PC-3 (cell line): ENCODE results near the gene CTTNBP2NL. TPM values are rescaled to one million over a fixed set of nuclear protein-coding genes. Genes with fewer than 3 reads are reported as not detected.
"Not testable (repeated sequence)": the region's sequence is repeated elsewhere in the genome, so short reads cannot be mapped to it uniquely, and the experiment has no call there.

ENCODE experiments used
- ATAC-seq: fragments of 200-7000 bp; cut with Tn5 transposase; 2 replicates; pipeline ENCODE4 v1.9.1; 2020; ENCODE audit warnings: mild to moderate bottlenecking, moderate library complexity
- BruUV-seq: library from RNA; stranded (reverse); fragments of 400-500 nt; replicated peaks from 2 replicates; lab custom pipeline; 2021; lab: Mats Ljungman, UMichigan
- CTCF ChIA-PET: fragments of 300-600 bp; sonication (Branson Sonifier 250); formaldehyde crosslinking; loops from one replicate; lab custom pipeline; 2022; ENCODE audit warnings: antibody characterized with exemption; lab: Charles Lee
- POLR2A ChIA-PET: fragments of 300-600 bp; sonication (Branson Sonifier 250); formaldehyde crosslinking; loops from one replicate; lab custom pipeline; 2022; ENCODE audit warnings: antibody characterized with exemption; ENCODE audit not compliant: unreplicated experiment; lab: Charles Lee
- DNase-seq: peaks from one replicate; pipeline ENCODE4 v3.0.0-alpha.2; 2015
- H2AFZ ChIP-seq: fragments of 300-600 bp; sonication (generic); 2 replicates; pipeline ENCODE4 v1.6.0; 2016; ENCODE audit warnings: antibody characterized with exemption, low read length
- H3F3A ChIP-seq: fragments of 300-600 bp; sonication (generic); one replicate; pipeline ENCODE4 v1.6.0; 2017; ENCODE audit warnings: antibody characterized with exemption, low read length, control low read depth, mild to moderate bottlenecking; ENCODE audit not compliant: unreplicated experiment
- H3K27ac ChIP-seq: fragments of 300-600 bp; sonication (generic); 2 replicates; pipeline ENCODE4 v1.5.1; 2016; ENCODE audit warnings: mild to moderate bottlenecking, low read length
- H3K27me3 ChIP-seq: fragments of 300-600 bp; sonication (generic); 2 replicates; pipeline ENCODE4 v1.6.1; 2016; ENCODE audit warnings: low read length, mixed read lengths
- H3K36me3 ChIP-seq: fragments of 300-600 bp; sonication (generic); 2 replicates; pipeline ENCODE4 v1.6.1; 2016; ENCODE audit warnings: low read depth, mixed run types, low read length, mixed read lengths
- H3K4me1 ChIP-seq: fragments of 300-600 bp; sonication (generic); 2 replicates; pipeline ENCODE4 v1.5.1; 2016; ENCODE audit warnings: low read length; ENCODE audit not compliant: insufficient read depth
- H3K4me2 ChIP-seq: fragments of 300-600 bp; sonication (generic); 2 replicates; pipeline ENCODE4 v1.6.0; 2016; ENCODE audit warnings: low read length
- H3K4me3 ChIP-seq: fragments of 300-600 bp; sonication (generic); 2 replicates; pipeline ENCODE4 v1.5.1; 2016; ENCODE audit warnings: mild to moderate bottlenecking, low read length, mixed read lengths
- H3K79me2 ChIP-seq: fragments of 300-600 bp; sonication (generic); 2 replicates; pipeline ENCODE4 v1.6.1; 2017; ENCODE audit warnings: low read length, mixed read lengths
- H3K9ac ChIP-seq: fragments of 300-600 bp; sonication (generic); 2 replicates; pipeline ENCODE4 v1.6.0; 2016; ENCODE audit warnings: mild to moderate bottlenecking, low read length
- H3K9me2 ChIP-seq: fragments of 300-600 bp; sonication (generic); replicated peaks from 2 replicates; pipeline ENCODE4 v1.6.1; 2016; ENCODE audit warnings: mixed run types, low read length, mixed read lengths
- H3K9me3 ChIP-seq: fragments of 300-600 bp; sonication (generic); 2 replicates; pipeline ENCODE4 v1.6.1; 2016; ENCODE audit warnings: low read length, mixed read lengths
- H4K20me1 ChIP-seq: fragments of 300-600 bp; sonication (generic); 2 replicates; pipeline ENCODE4 v1.6.1; 2016; ENCODE audit warnings: low read length, mixed read lengths
- CTCF ChIP-seq: fragments of 300-600 bp; sonication (generic); conservative IDR thresholded peaks from 2 replicates; pipeline ENCODE4 v1.5.1; 2017; ENCODE audit warnings: antibody characterized with exemption, low read depth, mild to moderate bottlenecking, low read length
- EZH2 ChIP-seq: fragments of 300-600 bp; sonication (generic); IDR thresholded peaks from one replicate; pipeline ENCODE4 v1.6.1; 2017; ENCODE audit warnings: antibody characterized with exemption, mild to moderate bottlenecking, low read length; ENCODE audit not compliant: unreplicated experiment
- EZH2phosphoT487 ChIP-seq: fragments of 300-600 bp; sonication (generic); IDR thresholded peaks from 2 replicates; pipeline ENCODE4 v1.6.1; 2018; ENCODE audit warnings: mild to moderate bottlenecking, antibody characterized with exemption, low read length, borderline replicate concordance
- intact Hi-C: fragments of 100-400 bp; cut with micrococcal nuclease; formaldehyde crosslinking; loops from 2 replicates; pipeline ENCODE4 v1.9.0; 2023
- total RNA-seq: library from RNA; depleted of rRNA; stranded (reverse); fragments of >200 nt; gene quantifications from 2 replicates; pipeline ENCODE4 v1.2.3, GENCODE V29; 2014

Gene CTTNBP2NL
- total RNA-seq, 1 experiment from 2014 or later, result 9.8 TPM

GRCh38 chr1:112388436-112388835, 7.6 kb upstream of the CTTNBP2NL start:
- no peak for TF ChIP-seq CTCF
- no peak for TF ChIP-seq EZH2
- TF ChIP-seq EZH2phosphoT487, result no peak
- no TSS peak for BruUV-seq
- no peak overlapping the region for H3K4me2 ChIP-seq
- H3K9ac ChIP-seq, result no peak overlapping the region
- H3K79me2 ChIP-seq, result no peaks in the 10 kb centered on the region
- POLR2A ChIA-PET, result no interaction called here
- no peaks in the 10 kb centered on the region for H3K9me2 ChIP-seq
- no peak for ATAC-seq
- CTCF ChIA-PET, result interaction anchor here (0.6 kb wide), 2 partner anchors 114 to 255 kb away, joined by 3 to 4 read pairs; no protein-coding TSS in a partner anchor
- peaks cover 10% of the 10 kb centered on the region for H3K4me1 ChIP-seq
- no peaks in the 10 kb centered on the region for H3K36me3 ChIP-seq
- H3K4me3 ChIP-seq, result no peak overlapping the region
- H3K27ac ChIP-seq, result no peak overlapping the region
- H3F3A ChIP-seq, result no peaks in the 10 kb centered on the region
- DNase-seq, result no peak
- intact Hi-C loops, result no loop called here
- no peaks in the 10 kb centered on the region for H3K27me3 ChIP-seq
- H2AFZ ChIP-seq, result no peak overlapping the region
- no peaks in the 10 kb centered on the region for H3K9me3 ChIP-seq
- H4K20me1 ChIP-seq, result no peaks in the 10 kb centered on the region

- H3K36me3 ChIP-seq, result no peaks in the 10 kb centered on the region
- ATAC-seq (no peak), DNase-seq (no peak)
- BruUV-seq, result no TSS peak
- no peak overlapping the region for H3K9ac ChIP-seq
- no peak overlapping the region for H3K4me3 ChIP-seq
- POLR2A ChIA-PET, result interaction anchor here (0.9 kb wide), 1 partner anchor 87 kb away, joined by 4 read pairs; no protein-coding TSS in a partner anchor
- no peaks in the 10 kb centered on the region for H3K27me3 ChIP-seq
- H3K27ac ChIP-seq, result no peak overlapping the region
- no peak overlapping the region for H2AFZ ChIP-seq
- peaks cover 21% of the 10 kb centered on the region for H3K4me1 ChIP-seq
- H3K79me2 ChIP-seq, result no peaks in the 10 kb centered on the region
- no peaks in the 10 kb centered on the region for H3K9me2 ChIP-seq
- CTCF ChIA-PET, result no interaction called here
- no peak overlapping the region for H3K4me2 ChIP-seq
- no peaks in the 10 kb centered on the region for H4K20me1 ChIP-seq
- TF ChIP-seq EZH2 (no peak), EZH2phosphoT487 (no peak), CTCF (no peak)
- intact Hi-C loops, result loop anchor here (5.0 kb wide), 1 partner anchor 283 kb away; the partner anchor contains the start of gene MOV10
- H3F3A ChIP-seq, result no peaks in the 10 kb centered on the region
- no peaks in the 10 kb centered on the region for H3K9me3 ChIP-seq
Observed at GRCh38 chr1:112389689-112390088, 6.3 kb upstream of the CTTNBP2NL start.

GRCh38 chr1:112390335-112390734, 5.7 kb upstream of the CTTNBP2NL start:
- BruUV-seq, H3K9me2 ChIP-seq, H4K20me1 ChIP-seq, H3F3A ChIP-seq, ATAC-seq, H3K27me3 ChIP-seq, POLR2A ChIA-PET, H3K27ac ChIP-seq, H3K36me3 ChIP-seq, DNase-seq, H3K79me2 ChIP-seq, H3K9me3 ChIP-seq: not testable (repeated sequence)
- peak overlapping the region; percentile 53 for H3K9ac ChIP-seq
- peak overlapping the region; percentile 94 for H2AFZ ChIP-seq
- intact Hi-C loops, result loop anchor here (5.0 kb wide), 1 partner anchor 282 kb away; the partner anchor contains the start of gene MOV10
- CTCF ChIA-PET, result interaction anchor here (0.5 to 1.7 kb wide), 2 partner anchors 57 to 76 kb away, joined by 4 to 9 read pairs; no protein-coding TSS in a partner anchor
- H3K4me1 ChIP-seq, result peaks cover 27% of the 10 kb centered on the region
- peak overlapping the region; percentile 74 for H3K4me3 ChIP-seq
- H3K4me2 ChIP-seq, result peak overlapping the region; percentile 94
